ENCODE results near the gene DPP10. TPM values are rescaled to one million over a fixed set of nuclear protein-coding genes. Genes with fewer than 3 reads are reported as not detected.

The DPP10 gene
- total RNA-seq, 4 donors from 2014 or later = 0.13 to 2.8 (median 0.48) TPM; not detected in 1

- no peak for TF ChIP-seq CTCF (IDR thresholded peaks at IDR 0.05)
- ATAC-seq (ENCODE audit: low FRiP score) (no peak), DNase-seq (ENCODE audit: low spot score) (no peak)
Observed at GRCh38 chr2:114628481-114628880, 186.0 kb downstream of the DPP10 start.

- no peak for ATAC-seq (ENCODE audit: low FRiP score)
- no peak for TF ChIP-seq CTCF (IDR thresholded peaks at IDR 0.05)
Observed at GRCh38 chr2:114631146-114631545, 188.7 kb downstream of the DPP10 start.

GRCh38 chr2:114642166-114642770 is 199.8 kb downstream of the DPP10 start:
- no peak for DNase-seq (ENCODE audit: low spot score)
- no peak for ATAC-seq (ENCODE audit: low FRiP score)
- no peak for TF ChIP-seq CTCF (IDR thresholded peaks at IDR 0.05)

More at GRCh38 chr2:114631146-114631545, 188.7 kb downstream of the DPP10 start:
- DNase-seq (ENCODE audit: low spot score) = no peak

- TF ChIP-seq CTCF (IDR thresholded peaks at IDR 0.05) = no peak
- no peak for DNase-seq (ENCODE audit: low spot score)
- no peak for ATAC-seq (ENCODE audit: low FRiP score)
Observed at GRCh38 chr2:114642988-114643553, 200.6 kb downstream of the DPP10 start.

- TF ChIP-seq CTCF (IDR thresholded peaks at IDR 0.05) = no peak
- ATAC-seq (ENCODE audit: low FRiP score) (no peak), DNase-seq (ENCODE audit: low spot score) (no peak)
Observed at GRCh38 chr2:114651933-114652332, 209.5 kb downstream of the DPP10 start.

GRCh38 chr2:114659880-114660279 is 217.4 kb downstream of the DPP10 start:
- DNase-seq (ENCODE audit: low spot score) = no peak
- no peak for TF ChIP-seq CTCF (IDR thresholded peaks at IDR 0.05)
- ATAC-seq (ENCODE audit: low FRiP score) = no peak

Measured in omental fat pad (tissue), 4 donors.